Stimulated activated CD4-positive, alpha-beta T cell treated with anti-CD3 and anti-CD28 coated beads, Interleukin-4, amount 100 ng/mL, for 48 hours (primary cell): Measurements from ENCODE around the gene TNS3.
"Not testable (repeated sequence)": the region's sequence is repeated elsewhere in the genome, so short reads cannot be mapped to it uniquely, and the experiment has no call there.

Experiments
- DNase-seq, 2 donors: peaks; one replicate each; pipeline ENCODE4 v3.0.0-alpha.2; 2020; ENCODE audit warnings: low read depth in 2 of 2

TNS3 gene

GRCh38 chr7:47602272-47603004, 20.5 kb upstream of the TNS3 start:
- no peak for DNase-seq

DNA sequence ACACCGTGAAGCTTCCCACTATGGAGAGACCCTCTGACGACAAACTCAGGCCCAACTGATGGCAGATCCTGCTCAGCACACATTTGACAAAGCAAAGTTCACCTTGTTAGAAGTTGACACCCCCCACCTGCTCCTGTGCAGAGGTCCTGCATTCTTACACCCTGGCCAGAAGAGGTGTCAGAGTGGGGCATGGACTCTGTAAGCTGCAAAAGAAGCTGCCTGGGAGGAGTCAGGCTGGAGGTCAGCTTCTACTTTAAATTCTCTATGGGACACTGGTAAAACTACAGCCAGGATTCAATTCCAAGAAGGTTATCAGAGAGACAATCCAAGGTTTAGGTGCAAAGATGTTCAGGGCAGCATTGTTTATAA, 20.0 kb upstream of the TNS3 start:
- no peak for DNase-seq

DNA sequence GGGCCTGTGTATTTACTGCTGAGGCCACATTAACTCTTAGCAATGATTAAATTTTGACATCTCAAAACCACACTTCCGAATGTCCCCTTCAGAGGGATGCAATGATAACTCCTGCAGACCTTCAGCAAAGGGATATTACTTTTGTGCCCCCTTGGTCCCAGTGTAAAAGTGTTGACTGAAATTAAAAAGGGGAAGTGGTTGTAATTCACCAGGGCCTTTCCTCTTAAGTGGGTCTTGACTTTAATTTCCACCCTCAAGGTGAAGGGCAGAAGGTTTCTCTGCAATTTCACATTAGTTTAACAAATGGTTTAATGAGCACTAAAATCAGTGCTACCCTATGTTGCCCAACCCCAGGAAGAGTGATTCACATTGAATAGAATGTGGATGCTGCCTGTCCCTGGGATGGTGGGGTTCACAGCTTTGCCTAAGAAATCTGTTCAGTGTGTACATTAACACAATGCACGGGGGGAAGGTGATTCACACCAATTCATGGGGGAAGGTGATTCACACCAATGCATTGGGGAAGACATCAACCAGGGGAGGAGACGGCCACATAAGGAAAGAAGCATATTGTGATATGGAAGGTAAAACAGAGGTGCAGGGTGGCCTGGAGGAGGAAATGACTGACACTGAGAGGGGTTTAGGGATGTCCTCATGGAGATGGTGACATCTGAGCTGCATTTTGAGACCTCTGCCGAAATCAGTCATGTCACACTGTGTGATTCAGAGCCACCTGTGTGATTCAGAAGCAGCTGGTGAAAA, 19.4 kb upstream of the TNS3 start:
- DNase-seq: no peak

GRCh38 chr7:47600199-47601118, 18.5 kb upstream of the TNS3 start:
- DNase-seq: no peak

GRCh38 chr7:47597379-47597778, 15.5 kb upstream of the TNS3 start:
- no peak for DNase-seq

DNA sequence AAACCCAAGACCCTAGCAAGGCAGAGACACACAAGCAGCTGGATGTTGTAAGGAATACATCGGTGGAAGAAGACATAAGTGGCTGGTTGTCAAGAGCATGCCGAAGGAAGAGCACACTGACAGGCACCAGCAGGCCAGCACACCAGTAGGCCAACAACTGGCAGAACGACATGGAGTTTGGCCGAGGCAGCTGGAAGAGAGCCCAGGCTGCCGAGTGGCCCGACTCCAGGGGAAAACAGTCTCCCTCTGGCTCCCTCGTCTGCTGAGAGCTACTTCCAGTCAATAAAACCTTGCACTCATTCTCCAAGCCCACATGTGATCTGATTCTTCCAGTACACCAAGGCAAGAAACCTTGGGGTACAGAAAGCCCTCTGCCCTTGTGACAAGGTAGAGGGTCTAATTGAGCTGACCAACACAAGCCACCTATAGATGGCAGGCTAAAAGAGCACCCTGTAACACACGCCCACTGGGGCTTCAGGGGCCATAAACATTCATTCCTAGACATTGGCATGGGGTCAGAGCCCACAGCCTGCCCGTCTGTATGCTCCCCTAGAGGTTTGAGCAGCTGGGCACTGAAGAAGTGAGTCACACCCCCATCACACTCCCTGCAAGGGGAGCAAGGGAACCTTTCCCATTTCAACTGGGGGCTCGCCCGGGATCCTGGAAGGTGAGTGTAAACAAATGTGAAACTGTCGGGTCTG, 14.7 kb upstream of the TNS3 start:
- no peak for DNase-seq

DNA sequence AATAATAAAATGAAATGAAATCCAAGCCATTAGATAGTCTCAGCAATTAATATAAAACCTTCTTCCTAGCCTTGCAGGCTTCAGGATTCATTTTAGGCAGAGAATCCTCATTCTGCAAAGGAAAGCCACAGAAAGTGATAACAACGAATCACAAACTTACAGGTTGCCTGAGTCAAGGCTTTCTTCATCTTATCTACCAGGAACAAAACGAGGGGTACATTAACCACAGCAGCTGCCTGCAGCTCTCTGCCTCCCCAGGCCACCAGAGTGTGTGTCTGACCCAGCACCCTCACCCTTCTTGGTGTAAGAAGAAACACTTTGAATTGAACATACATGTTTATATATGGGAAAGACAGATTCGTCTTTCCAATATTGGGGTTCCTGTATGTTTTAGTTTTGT, 12.5 kb upstream of the TNS3 start:
- DNase-seq: no peak

- no peak for DNase-seq
These were observed 10.0 kb upstream of the TNS3 start for GRCh38 chr7:47591655-47592572.

DNA sequence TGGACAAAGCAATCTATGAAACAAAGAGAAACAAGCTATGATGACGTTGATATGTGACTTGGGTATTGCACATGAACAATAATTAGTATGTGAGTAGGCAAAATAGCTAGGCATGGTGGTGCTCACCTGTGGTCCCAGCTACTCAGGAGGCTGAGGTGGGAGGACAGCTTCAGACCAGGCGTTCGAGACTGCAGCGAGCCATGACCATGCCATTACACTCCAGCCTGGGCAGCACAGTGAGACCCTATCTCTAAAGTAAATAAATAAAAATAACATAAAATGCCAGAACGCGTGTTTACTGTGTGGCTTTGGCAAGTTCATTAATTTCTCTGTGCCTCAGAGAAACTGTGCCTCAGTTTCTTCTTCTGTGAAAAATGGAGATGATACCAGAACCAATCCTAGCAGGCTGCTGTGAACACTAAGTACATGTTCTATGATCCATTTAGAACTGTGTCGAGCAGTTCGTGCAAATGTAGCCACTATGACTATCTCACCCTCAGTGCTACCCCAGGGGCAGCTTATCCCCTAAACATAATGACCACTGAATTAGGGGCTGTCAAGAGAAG, 9.3 kb upstream of the TNS3 start:
- no peak for DNase-seq

- not testable (repeated sequence) for DNase-seq
These were observed 8.3 kb upstream of the TNS3 start for GRCh38 chr7:47590215-47590614.

DNA sequence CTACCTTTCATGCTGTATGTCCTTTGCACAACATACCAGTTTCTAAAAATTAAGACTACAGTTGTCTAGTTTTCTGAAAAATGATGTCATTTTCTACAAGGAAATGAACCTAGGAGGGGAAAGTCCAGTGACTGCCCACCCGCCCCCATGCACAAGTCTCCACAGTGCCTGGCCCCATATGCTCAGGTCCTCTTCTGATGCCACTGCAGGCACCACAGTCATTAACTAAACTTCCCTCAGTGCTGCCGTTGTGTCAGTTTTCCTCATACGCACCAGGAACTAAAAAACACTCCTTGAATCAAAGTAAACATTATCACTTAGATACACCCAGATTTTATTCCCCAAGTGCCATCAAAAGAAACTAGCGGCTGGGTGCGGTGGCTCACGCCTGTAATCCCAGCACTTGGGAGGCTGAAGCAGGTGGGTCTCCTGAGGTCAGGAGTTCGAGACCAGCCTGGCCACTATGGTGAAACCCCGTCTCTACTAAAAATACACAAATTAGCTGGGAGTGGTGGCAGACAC, 6.9 kb upstream of the TNS3 start:
- DNase-seq: no peak

DNA sequence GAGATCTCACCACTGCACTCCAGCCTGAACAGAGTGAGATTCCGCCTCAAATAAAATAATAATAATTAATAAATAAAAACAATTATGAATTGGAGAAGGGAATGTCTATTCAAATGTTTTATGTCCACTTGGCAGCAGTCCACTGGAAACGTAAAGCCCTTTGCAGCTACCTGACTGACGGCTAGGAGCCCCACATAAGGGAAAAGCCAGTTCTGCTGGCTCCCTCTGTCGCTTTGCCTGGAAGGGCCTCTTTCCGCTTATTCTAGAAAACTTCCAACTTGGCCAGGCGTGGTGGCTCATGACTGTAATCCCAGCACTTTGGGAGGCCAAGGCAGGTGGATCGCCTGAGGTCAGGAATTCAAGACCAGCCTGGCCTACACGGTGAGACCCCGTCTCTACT, 6.1 kb upstream of the TNS3 start:
- DNase-seq: no peak

DNA sequence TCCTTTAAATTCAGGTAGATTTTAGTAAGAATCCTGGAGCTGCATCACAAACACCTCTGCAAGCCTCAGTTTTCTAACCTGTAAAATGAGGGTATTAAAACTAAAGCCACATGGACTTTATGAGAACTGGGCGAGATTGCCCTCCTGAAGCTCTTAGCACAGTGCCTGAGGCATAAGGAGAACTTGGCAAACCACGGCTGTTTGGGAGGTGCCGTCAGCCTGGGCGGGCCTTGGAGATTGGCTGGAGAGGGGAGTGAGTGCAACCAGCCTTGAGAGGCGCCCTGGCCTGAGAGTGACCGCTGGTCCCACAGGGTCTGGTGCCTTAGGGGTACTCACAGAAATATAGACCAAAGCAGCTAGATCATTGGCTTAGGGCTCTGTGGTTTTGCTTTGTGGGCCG, 5.4 kb upstream of the TNS3 start:
- DNase-seq: no peak

GRCh38 chr7:47586925-47587324, 5.0 kb upstream of the TNS3 start:
- DNase-seq: no peak

DNA sequence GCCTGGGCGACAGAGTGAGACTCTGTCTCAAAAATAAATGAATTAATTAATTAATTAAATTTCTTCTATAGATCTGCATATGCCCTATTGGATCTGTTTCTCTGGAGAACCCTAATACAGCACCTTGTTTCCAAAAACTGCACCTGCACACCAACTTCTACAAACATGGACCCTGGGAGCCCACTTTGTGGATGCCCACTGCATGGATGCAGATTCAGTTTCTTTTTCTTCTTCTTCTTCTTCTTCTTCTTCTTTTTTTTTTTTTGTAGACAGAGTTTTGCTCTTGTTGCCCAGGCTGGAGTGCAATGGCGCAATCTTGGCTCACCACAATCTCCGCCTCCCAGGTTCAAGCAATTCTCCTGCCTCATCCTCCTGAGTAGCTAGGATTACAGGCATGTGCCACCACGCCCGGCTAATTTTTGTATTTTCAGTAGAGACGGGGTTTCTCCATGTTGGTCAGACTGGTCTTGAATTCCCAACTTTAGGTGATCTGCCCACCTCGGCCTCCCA, 4.3 kb upstream of the TNS3 start:
- DNase-seq: not testable (repeated sequence)

DNA sequence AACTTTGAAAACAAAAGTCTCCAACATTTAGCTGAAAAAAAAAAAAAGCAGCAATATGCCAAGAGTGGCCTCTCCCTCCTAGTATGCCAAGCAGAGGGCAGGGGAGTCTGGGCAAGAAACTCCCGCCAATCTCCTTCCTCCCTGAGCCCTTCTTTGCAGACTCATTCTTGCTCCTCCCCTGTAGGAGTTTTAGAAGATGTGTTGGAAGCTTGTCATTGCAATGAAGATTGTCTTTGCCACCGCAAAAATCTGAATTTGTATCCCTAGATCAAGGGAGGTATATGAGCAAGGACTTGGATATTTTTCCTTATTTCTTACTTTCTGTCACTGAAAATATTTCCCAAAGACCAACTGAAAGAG, 2.6 kb upstream of the TNS3 start:
- no peak for DNase-seq

- no peak for DNase-seq
These were observed 2.0 kb upstream of the TNS3 start for GRCh38 chr7:47583739-47584535.

DNA sequence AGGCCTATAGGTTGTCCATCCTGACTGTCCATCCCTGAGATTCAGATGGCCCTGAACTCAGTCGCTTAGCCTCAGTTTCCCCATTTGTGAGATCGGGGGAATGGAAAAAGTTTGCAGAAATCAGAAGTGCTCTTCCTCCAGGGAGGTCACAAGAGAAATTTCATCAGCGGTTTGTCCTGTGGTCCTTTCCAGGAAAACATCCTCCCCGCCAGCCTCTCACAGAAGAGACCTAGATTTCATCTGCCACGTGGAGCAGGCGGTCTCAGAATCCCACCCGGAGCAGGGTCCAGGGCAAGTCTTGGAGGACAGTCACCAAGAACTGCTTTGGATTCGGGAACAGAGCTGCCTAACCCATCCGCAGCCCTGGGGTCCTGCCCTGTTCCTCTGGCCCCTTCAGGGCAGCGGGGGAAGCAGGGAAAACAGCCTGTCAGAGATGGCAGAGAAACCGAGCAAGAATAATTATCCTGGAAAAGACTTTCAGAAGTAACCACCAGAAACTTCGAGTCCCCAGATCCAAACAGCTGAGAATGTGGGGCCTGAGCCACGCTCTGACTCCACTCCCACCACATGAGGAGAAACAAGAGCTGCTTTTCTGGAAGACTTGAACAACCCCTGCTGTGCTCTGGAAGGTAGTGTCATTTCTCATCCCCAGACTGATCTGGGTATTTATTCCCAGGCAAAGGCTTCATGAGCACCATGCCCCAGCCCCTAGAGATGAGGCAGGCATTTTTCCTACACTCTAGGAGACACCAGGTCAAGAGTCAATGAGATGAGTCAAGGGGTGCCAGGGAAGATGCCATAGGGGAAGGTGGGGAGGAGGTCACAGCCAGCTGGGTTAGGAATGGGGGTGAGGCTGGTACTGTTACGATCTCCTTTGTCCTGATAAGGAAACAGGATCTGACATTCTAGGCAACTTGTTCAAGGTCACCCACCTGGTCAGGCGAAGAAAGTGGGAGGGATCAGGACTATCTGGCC, 1.1 kb upstream of the TNS3 start:
- no peak for DNase-seq
